GM21528 (cell line): ENCODE results near the gene HECTD4.
"Not testable (repeated sequence)": the region's sequence is repeated elsewhere in the genome, so short reads cannot be mapped to it uniquely, and the experiment has no call there.

Experiments
- ATAC-seq: cut with Tn5 transposase; IDR thresholded peaks from one replicate; pipeline ENCODE4 v1.9.1; 2021; ENCODE audit warnings: mild to moderate bottlenecking, moderate library complexity; ENCODE audit not compliant: unreplicated experiment, low FRiP score

The HECTD4 gene

DNA sequence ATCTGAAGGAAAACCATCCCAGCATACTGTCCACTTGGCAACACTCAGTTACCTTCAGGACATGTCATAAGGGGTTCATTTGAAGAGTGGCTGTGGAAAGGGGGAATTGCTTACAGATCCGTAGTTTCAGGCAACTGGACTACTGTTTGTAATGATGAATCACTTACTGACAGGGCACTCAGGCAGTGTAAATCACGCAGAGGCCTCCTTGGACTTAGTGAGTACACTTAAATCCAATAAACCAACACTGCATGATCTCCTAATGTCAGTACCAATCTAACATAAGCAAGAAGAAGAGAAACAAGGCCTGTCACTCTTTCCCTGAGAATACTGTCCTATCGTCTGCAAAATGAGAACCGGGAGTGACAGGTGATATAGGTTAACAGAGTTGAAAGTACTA lies 152.1 kb downstream of the HECTD4 start:
- ATAC-seq: no peak

DNA sequence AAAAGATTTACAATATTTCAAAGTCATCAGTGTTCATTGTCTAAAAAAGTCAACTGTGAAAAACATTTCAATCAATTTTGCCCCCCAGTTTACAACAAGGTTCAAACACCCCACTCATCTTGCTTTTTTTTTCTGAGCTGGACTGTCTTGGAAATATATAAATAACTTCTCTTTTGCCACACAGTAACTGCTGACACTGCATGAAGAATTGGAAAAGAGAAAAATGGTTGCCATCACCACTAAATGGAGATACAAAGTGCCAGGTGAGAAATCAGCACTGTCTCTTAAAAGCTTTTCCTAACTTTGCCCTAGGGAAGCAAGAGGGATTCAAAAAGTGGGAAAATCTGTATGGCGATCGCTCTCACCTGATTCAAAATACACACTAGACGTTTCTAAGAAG lies 155.5 kb downstream of the HECTD4 start:
- no peak for ATAC-seq

DNA sequence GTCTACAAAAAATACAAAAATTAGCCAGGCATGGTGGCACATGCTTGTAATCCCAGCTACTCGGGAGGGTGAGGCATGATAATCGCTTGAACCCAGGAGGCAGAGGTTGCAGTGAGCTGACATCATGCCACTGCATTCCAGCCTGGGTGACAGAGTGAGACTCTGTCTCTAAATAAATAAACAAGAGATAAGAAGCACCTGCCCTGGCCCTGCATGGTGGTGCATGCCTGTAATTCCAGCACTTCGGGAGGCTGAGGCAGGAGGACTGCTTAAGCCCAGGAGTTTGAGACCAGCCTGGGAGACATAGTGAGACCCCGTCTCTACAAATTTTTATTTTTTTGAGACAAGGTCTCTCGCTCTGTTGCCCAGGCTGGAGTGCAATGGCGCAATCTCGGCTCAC lies 161.6 kb downstream of the HECTD4 start:
- not testable (repeated sequence) for ATAC-seq

DNA sequence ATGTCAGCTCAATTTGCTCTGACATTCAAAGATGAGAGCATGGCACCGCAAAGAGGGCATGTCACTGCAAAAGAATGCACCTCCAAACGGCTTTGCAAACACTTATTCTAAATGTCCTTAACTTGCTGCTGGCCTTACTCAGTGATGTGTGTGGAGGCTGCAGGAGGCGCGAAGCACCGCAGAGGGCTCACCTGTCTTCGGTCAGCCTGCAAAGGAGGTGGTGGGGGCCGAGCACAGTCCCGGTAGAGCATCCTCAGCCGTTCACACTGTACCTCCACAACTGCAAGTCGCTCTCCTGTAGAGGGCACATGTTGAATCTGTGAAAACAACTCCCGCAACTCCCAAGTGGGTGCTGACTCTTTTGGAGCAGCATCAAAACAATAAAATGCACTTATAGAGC lies 163.0 kb downstream of the HECTD4 start:
- ATAC-seq: no peak

DNA sequence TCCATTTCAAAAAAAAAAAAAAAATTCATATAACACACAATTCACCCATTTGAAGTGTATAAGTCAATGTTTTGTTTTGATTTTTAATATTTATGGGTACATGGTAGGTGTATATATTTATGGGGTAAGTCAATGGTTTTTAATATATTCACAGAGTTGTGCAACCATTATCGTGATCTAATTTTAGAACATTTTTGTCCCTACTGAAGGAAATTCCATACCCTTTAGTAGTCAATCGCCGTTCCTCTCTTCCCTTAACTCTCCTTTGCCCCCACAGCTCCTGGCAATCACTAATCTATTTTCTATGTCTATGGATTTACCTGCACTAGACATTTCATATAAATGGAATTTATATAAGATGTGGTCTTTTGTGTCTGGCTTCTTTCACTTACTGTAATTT lies 164.1 kb downstream of the HECTD4 start:
- ATAC-seq: no peak

DNA sequence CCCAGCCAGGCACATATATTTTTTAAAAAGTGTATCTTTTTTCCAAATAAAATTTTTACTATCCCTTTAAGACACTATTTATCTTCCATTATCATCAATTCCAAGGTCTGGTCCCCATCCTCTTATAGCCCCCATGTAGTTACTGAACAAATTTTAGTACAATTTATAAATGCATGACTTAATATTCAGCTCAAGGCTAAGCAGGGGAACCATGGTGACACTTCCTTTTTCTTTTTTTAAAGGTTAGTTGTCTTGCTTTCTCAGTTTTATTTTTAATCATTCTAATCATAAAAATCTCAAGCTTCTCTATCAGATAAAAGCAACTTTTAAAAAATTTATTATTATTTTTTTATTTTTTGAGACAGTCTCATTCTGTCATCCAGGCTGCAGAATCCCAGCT lies 164.6 kb downstream of the HECTD4 start:
- ATAC-seq: no peak

DNA sequence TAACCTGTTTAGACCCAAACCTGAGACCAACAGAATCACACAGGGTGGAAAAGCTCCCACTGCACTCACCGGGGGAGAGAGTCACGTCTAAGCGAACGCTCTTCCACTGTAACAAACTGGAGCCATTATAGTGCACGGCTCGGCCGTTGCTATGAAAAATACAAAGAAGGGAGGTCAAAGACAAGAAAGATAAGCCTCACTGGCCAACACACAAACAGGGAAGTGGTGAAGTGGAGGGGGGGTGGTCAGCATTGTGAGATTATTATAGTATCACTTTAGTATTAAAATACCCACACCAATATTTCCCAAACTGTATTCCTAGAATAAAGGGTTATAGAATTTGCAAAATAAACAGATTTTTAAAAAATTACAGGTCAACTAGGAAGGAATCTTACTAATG lies 166.0 kb downstream of the HECTD4 start:
- no peak for ATAC-seq

DNA sequence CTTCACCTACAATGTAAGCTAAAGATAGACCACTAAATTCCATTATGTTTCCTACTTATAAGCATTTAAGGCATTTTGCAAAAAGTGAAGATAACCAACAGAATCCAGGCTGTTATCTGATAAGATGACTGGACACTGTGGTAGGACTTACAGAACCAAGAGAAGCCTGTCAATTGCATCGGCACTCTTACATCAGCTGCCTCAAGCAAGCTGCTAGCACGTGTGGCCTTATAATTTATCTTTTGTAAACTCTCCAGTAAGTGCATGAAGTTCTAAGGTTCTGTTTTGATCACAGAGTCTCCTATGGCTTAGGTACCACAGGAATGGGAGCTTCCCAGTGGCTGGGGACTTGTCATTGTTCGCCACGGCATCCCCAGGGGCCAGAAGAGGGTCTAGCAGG lies 168.2 kb downstream of the HECTD4 start:
- no peak for ATAC-seq

DNA sequence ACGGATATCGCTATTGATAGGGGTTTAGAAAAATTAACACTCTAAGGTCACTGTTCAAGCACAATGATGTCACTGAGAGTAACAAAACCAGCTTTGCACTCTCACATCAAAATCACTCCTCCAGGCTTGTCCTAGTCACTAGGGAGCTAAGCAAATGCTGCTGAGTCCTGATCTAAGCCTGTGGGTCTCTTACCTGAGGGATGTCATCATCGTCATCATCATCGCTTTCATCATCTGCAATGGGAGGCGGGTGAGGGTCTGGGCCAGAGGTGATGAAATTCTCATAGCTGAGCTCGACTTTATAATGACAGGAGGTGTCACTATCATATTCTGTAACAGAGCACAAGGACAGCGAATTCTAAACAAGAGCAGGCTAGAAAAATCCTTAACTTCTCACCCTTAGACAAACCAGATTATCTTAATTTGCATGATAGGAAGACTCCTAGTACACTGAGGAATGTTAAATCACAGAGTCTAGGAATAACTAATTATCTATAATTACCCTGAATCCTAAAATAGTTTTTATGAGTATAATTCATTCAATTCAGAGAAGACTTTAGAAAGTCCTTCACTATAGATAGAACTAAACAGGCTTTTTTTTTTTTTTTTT lies 173.8 kb downstream of the HECTD4 start:
- ATAC-seq: no peak

DNA sequence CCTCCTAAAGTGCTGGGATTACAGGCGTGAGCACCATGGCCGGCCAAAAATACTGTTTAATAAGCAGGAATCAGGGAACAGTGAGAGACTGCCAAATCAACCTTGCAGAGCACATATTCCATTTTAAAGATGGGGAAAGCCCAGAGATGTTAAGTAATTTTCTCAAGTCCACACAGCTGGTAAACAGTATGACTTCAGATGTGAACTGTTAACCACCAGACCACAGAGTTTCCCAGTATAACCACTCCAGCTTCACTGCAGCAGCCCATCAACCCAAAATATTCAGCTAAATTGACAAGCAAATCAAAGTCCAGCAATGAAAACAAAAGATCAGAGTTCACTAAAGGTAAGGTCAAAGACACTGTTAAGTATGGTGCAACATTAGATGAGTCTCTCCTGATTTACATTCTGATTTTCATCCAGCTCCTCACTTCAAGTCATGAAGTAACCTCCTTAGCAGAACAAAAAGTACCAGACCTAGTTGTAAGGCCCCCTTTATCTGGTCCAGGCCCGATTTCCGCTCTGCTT lies 174.8 kb downstream of the HECTD4 start:
- ATAC-seq: no peak

DNA sequence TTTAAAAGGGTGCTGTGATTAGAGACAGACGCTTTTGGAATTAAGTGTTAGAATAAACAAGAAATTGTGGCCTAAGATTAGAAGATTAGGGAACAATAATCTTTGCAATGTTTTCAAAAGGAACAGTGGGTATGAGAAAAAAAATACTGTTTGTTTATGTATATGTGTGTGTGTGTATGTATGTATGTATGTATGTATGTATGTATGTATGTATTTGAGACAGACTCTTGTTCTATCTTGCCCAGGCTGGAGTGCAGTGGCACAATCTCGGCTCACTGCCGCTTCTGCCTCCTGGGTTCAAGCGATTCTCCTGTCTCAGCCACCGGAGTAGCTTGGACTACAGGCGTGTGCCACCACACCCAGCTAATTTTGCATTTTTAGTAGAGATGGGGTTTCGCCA lies 175.3 kb downstream of the HECTD4 start:
- no peak for ATAC-seq

DNA sequence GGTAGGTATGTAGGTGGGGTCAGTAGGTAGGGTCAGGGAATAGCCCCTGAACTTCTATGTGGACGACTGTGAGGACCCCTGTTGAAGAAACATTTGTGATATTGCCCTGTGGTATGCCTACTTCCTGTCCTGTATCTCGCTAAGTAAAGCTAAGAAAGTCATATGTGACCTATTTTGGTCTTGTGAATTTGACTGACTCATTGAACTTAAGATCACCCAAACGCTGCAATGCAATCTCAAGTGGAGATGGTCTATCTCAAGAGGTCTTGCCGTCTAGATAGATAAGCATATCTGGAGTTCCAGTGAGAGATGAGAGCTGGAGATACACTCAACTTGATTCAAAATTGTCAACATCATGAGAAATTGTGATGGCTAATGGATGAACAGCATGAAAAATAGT lies 183.1 kb downstream of the HECTD4 start:
- no peak for ATAC-seq

DNA sequence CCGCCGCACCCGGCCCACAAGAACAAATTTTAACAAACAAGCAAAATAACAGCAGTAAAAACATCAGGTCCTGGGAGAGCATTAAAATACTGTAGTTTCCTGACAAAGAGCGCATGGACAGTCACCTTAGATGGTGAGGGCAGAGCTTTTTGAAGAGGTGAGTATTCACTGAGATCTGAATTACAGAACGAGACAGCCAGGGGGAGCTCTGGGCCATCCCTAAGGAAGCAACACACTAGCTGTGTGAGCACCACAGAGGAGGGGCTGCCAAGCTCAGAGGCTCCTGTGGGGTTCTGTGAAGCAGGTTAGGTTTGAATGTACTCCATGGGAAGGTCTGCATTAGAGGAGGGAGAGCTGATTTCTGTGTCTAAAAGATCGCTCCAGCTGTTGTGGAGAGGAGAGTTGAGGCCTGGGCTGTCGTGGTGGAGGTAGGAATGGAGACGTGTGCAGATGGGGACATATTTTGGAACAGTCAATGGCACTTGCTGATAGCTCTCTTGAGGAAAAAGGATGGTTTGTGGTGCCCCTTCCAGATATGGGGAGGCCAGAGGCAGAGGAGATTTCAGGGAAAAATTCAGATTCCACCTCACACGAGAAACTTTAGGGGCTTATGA lies 184.0 kb downstream of the HECTD4 start:
- no peak for ATAC-seq

DNA sequence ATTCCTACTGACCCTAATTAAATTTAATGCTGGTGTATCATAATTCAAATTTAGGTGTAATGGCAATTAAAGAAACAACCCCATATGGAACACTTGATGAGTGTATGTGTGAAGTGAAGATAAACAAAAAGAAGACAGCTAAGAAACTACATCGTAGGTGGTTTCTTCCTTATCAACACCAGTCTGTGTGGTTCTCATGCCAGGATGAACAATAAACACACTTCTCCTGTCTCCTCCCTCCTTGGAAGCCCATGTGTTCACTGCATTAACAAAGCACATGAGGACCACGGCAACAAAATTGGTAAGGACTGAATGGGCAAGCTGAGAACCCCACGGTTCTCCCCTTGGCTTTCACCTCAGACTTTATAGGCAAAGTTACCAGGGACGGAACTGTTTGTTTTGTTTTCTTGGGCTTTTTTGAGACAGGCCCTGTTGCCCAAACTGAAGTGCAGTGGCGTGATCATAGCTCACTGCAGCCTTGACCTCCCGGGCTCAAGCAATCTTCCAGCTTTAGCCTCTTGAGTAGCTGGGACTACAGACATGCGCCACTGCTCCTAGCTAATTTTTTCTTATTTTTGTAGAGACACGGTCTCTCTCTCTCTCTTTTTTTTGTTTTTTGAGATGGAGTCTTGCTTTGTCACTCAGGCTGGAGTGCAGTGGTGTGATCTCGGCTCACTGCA lies 185.9 kb downstream of the HECTD4 start:
- ATAC-seq: no peak

DNA sequence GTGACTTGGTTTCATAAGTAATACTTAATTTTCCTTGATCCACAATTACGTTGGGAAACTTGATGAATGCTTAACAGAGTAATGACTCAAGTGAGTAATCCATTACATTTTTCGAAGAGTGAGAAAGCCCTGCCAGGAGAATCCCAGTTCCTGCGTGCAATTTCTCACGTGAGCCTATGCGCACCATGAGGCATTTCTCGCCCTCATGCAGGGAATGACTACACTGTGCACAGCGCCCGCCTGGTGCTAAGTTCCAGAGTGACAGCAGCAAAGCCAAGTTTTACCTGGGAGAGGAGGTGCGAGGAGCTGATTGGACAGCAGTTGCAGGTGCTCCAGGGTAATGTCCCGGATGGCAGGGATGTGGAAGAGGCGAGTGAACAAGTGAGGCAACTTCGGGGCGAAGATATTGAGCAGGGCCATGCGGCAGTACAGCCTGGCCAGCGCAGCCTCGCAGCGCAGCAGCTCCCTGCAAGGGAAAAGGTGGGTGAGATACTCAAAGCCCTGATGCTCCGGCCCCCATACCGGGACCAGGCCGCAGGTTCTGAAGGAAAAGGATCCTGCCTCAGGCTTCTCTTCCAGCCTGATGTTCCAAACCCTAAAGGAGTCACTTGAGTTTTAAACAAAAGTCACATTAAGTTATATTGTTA lies 187.5 kb downstream of the HECTD4 start:
- no peak for ATAC-seq

DNA sequence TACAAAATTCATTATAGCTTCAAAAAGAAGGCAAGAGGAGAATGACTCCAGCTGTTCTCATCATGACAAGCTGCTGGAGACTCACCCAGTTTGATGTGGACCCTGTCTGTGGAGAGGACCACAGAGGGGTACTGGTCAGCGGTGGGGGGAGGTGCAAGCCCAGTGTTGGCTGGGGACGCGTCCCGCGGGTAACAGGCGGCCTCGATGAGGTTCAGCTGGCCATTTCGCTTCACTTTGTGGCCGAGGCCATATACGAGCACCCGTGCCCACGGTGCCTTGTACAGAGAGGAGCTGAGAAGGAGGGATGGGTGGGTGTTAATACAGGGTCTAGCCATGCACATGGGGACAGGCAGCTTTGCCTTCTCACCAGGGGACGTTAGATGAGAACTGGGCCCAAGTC lies 189.8 kb downstream of the HECTD4 start:
- ATAC-seq: no peak

DNA sequence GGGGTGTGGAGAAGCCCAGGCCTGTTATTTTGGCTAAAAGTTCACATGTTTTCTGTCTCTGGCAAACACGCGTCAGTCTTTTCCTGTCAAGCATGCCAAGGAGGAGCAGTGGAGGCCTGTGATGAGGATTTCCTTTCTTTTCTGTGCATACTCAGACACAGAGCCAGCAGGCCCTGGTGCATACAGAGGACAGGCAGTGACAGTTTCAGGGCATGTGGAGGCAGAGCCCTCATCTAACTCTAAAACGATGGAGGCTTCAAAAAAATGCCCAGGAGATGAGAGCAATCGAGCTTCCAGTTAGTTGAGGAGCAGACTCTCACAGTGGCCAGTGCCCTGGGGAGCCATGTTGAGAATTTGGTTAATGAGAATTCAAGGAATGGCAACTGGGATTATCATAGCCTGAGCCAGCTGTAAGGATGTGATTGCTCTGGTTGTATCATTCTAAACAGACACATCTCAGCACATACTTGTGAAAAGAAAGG lies 190.3 kb downstream of the HECTD4 start:
- no peak for ATAC-seq

DNA sequence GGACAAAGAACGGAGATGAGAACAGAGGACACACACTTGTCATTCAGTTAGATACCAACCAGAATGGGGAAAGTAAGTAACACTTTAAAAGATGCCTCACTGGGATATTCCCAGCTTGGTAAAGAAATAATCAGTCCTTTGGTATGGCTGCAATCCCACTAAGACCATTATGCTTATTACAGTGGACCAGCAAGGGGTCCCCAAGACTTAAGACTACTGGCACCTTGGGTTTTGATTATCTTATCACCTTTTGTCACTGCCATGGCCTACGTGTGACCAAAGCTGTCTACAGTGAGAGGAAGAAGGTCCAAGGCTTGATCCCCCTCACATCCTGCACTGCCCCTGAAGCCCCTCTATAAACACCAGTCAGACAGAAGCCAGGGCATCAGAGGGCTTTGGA lies 191.0 kb downstream of the HECTD4 start:
- ATAC-seq: no peak

DNA sequence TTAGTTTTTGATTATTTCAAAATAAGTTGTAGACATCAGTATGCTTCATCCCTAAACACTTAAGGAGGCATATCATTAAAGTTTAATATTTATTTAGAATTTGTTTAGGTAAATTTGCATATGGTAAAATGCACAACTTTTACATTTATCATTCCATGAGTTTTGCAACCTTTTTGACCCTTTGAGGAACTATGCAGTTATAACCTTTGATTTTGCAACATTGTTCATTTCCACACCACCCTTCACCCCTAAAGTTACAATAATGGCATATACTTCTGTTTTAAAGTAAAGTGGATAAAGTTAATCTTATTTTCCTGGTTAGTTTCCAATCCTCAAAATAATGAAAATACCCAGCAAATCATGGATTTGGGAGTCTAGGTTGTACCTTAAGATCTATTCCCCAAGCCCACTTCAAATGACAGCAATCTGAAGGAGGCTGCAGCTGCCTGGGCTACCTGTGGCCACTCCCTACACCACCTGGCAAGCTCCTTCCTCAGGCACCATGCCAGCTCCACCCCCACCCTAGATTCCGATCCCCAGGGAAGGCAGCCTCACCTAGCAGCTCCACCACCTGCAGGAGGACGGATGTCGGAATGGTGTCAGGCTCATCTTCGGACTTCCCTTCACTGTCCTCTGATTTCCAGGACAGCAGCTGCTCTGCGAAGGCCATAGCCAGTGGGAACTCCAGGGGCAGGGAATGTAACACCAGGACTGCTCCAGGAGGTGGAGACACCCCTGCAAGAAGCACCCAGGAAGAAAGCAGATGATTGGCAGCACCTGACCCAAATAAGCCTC lies 191.8 kb downstream of the HECTD4 start:
- no peak for ATAC-seq

DNA sequence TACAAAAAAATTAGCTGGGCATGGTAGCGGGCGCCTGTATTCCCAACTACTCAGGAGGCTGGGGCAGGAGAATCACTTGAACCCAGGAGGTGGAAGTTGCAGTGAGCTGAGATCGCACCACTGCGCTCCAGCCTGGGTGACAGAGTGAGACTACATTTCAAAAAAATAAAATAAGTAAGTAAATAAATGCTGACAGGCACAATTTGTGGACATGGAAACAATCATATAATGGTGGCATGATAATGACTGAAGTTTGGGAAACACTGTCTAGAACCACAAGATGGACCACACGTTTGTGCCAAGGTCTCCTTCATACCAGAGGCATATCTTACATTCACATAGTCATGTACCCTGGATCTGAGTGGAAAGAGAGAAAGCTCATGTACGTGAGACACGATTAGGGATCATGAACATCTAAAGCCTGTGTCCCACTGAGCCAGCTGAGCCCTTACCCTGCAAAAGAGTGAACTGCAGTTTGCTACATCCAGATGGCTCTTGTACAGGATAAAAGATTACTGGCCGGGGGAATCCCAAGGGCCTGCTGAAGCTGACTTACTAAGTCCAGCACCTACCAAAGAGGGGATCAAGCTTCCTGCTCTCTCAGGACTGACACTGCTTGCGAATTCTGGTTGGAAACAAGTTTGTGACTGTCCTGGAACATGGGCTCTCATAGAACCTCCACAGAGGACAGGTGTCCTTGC lies 194.0 kb downstream of the HECTD4 start:
- no peak for ATAC-seq
